ENCODE measurements around the gene ZGPAT. TPM values are rescaled to one million over a fixed set of nuclear protein-coding genes. Genes with fewer than 3 reads are reported as not detected.

Gene ZGPAT
- total and polyA plus RNA-seq, 12 donors, result 4.4 to 120 (median 35.3) TPM

GRCh38 chr20:63689046-63690002 is 18.5 kb upstream of the ZGPAT start:
- Histone ChIP-seq H3K4me3 (no peak overlapping the region), H3K27me3 (no peaks in the 10 kb centered on the region), H3K27ac (peak overlapping the region in 2 of 5 donors; percentile 93 to 95), H3K36me3 (replicated peaks in 1 of 2) (peaks cover 0 to under 1% of the 10 kb centered on the region in 2 donors), H3K4me1 (replicated peaks in 1 of 2) (peaks cover 4 to 29% of the 10 kb centered on the region in 2 donors), H3K9me3 (replicated peaks in 1 of 3) (no peaks in the 10 kb centered on the region)
- intact Hi-C loops (cut with DNase I), result no loop called here
- 88 to 100% (median 93%) methylated on average over 2 to 44 of the region's 44 CpGs for WGBS, 4 donors
- DNase-seq, result peak in 1 of 7 donors; percentile 50
- TF ChIP-seq, protein P1, sequence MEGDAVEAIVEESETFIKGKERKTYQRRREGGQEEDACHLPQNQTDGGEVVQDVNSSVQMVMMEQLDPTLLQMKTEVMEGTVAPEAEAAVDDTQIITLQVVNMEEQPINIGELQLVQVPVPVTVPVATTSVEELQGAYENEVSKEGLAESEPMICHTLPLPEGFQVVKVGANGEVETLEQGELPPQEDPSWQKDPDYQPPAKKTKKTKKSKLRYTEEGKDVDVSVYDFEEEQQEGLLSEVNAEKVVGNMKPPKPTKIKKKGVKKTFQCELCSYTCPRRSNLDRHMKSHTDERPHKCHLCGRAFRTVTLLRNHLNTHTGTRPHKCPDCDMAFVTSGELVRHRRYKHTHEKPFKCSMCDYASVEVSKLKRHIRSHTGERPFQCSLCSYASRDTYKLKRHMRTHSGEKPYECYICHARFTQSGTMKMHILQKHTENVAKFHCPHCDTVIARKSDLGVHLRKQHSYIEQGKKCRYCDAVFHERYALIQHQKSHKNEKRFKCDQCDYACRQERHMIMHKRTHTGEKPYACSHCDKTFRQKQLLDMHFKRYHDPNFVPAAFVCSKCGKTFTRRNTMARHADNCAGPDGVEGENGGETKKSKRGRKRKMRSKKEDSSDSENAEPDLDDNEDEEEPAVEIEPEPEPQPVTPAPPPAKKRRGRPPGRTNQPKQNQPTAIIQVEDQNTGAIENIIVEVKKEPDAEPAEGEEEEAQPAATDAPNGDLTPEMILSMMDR (IDR thresholded peaks at IDR 0.05), result no peak
- no peak for TF ChIP-seq POLR2A (IDR thresholded peaks at IDR 0.05)

- peak overlapping the region in 1 of 5 donors; percentile 95 for H3K27ac ChIP-seq
- peak in 2 of 7 donors; percentile 11 to 32 for DNase-seq
- no peak overlapping the region for H3K4me3 ChIP-seq
- H3K9me3 ChIP-seq (replicated peaks in 1 of 3), result no peaks in the 10 kb centered on the region
- H3K36me3 ChIP-seq (replicated peaks in 1 of 2), result peaks cover 0 to 5% of the 10 kb centered on the region in 2 donors
- 87 to 93% (median 91%) methylated on average over 19 to 40 of the region's 40 CpGs for WGBS, 4 donors
- peaks cover 4 to 29% of the 10 kb centered on the region in 2 donors for H3K4me1 ChIP-seq (replicated peaks in 1 of 2)
- H3K27me3 ChIP-seq, result no peaks in the 10 kb centered on the region
- TF ChIP-seq, protein P1 (IDR thresholded peaks at IDR 0.05), result no peak
- TF ChIP-seq POLR2A (IDR thresholded peaks at IDR 0.05), result no peak
- intact Hi-C loops (cut with DNase I), result no loop called here
Measured at GRCh38 chr20:63690003-63690897, 17.6 kb upstream of the ZGPAT start.

GRCh38 chr20:63690898-63691710 is 16.7 kb upstream of the ZGPAT start:
- peak overlapping the region in 1 of 5 donors; percentile 29 for H3K27ac ChIP-seq
- 73 to 88% (median 75%) methylated on average over 6 to 24 of the region's 24 CpGs for WGBS, 4 donors
- intact Hi-C loops (cut with DNase I), result no loop called here
- DNase-seq, result peak in 3 of 7 donors; percentile 13 to 34 (median 26)
- H3K4me3 ChIP-seq, result no peak overlapping the region
- no peaks in the 10 kb centered on the region for H3K27me3 ChIP-seq
- no peak for TF ChIP-seq POLR2A (IDR thresholded peaks at IDR 0.05)
- TF ChIP-seq, protein P1 (IDR thresholded peaks at IDR 0.05), result no peak
- peaks cover 0 to 8% of the 10 kb centered on the region in 2 donors for H3K36me3 ChIP-seq (replicated peaks in 1 of 2)
- H3K9me3 ChIP-seq (replicated peaks in 1 of 3), result no peaks in the 10 kb centered on the region
- peaks cover 2 to 24% of the 10 kb centered on the region in 2 donors for H3K4me1 ChIP-seq (replicated peaks in 1 of 2)
